ENCODE measurements around the gene KCNJ15.

KCNJ15 gene

DNA sequence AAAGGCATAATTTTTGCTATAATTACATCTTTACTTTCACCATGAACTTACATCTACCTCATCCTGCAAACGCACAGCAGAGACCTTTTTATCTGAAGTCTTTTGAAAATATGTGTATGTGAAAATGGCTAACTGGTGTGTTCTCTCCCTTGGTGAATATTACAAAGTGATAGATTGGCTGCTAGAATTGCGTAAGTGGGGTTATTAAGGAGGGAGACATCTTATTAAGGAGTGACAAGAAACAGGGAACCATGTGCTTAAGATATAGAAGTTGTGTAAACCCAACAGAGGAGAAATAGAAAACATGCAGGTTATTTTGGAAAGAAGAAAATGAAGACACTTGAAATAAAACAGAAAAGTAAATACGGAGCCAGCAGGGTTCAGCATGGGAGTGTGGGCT, 7.8 kb downstream of the KCNJ15 start:
- Histone ChIP-seq H3K27ac (peak overlapping the region in 2 of 21 experiments; percentile 24 to 52), H3K4me3 (no peak overlapping the region)

- peak overlapping the region in 4 of 21 experiments; percentile 6 to 87 (median 82) for H3K27ac ChIP-seq
These were observed 8.4 kb downstream of the KCNJ15 start for GRCh38 chr21:38265166-38265565.

DNA sequence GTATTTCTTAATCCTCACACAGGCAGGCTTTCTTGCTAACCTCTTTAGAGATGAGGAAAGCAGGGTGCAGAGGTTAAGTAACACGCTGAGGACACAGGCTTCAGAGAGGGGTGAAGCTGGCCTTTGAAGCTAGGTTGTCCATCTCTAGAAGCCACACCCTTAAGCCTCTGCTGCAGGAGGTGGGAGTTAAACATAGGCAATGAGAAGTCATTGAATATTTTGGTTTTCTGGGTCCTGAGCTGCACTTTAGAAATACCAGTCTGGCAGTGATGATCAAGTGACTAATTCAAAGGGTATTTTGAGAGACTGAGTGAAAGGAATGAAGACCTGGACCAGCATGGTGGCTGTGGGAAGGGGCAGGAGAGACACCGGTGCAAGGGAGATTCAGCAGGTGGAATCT, 9.9 kb downstream of the KCNJ15 start:
- H3K27ac ChIP-seq = peak overlapping the region in 15 of 21 experiments; percentile 29 to 87 (median 75)
- no peak overlapping the region for H3K4me3 ChIP-seq

More at GRCh38 chr21:38265166-38265565, 8.4 kb downstream of the KCNJ15 start:
- H3K4me3 ChIP-seq = no peak overlapping the region

- H3K27ac ChIP-seq = peak overlapping the region in 20 of 21 experiments; percentile 4 to 87 (median 72)
- H3K4me3 ChIP-seq = no peak overlapping the region
These were observed 10.5 kb downstream of the KCNJ15 start for GRCh38 chr21:38267136-38267755.

GRCh38 chr21:38267991-38268863, 11.4 kb downstream of the KCNJ15 start:
- no peak overlapping the region for H3K4me3 ChIP-seq
- H3K27ac ChIP-seq = peak overlapping the region in 20 of 21 experiments; percentile 49 to 87 (median 76)

GRCh38 chr21:38268864-38269575, 12.2 kb downstream of the KCNJ15 start:
- Histone ChIP-seq H3K4me3 (no peak overlapping the region), H3K27ac (peak overlapping the region in 20 of 21 experiments; percentile 43 to 87 (median 76))

- peak overlapping the region in 17 of 21 experiments; percentile 4 to 87 (median 74) for H3K27ac ChIP-seq
- no peak overlapping the region for H3K4me3 ChIP-seq
These were observed 12.8 kb downstream of the KCNJ15 start for GRCh38 chr21:38269576-38269936.

DNA sequence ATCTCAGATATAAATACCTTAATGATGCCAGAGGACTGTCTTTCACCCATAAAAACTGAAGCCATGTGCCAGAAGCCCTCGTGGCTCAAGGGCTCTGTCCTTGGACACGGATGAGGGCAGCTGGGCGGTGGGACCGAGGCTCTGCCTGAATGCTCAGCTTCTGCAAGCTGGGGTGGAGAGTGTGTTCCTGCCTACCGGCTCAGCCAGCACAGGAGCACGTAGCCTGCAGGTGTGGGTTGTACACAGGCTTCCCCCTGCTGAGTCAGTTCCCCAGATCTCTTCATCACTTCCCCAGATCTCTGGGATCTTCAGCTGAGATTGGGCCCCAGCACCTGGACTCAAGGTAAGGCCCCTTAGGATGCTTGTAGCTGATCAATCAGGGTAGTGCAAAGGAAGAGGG, 15.4 kb downstream of the KCNJ15 start:
- no peak overlapping the region for H3K4me3 ChIP-seq
- H3K27ac ChIP-seq = peak overlapping the region in 10 of 21 experiments; percentile 5 to 67 (median 32)

DNA sequence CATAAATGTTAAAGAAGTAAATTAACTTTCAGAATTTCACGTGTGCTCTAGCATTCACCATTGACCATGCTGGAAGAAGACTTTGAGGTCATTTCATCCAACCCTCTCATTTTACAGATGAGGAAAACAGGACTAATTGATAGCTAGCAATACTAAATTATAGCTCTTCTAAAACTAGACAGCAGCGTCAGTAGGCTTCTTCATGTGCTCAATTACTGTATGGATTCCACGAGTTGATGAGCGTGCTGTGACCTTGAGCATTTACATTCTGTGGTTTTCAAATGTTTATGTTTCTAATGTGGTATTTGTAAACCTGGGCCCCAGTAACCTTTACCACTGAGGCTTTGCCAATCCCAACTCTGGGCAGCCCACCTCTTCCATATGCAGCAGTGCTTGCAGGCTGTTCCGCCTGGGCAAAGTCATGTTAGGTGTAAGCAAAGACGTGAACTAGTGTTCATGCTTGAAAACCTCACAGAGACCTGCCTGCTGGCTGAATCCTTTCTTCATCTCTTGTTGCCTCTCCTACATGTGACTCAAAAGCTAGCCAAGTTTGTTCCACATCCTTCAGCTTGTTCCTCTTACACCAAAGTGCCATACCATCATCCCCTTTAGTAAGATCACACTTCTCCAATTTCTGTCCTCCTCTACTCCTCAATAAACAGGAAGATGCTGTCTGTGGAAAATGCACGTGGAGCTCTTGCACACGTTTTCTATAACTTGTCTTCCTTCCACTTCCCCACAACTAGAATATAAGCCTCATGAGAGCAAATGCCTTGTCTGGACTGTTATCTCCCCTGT, 17.2 kb downstream of the KCNJ15 start:
- Histone ChIP-seq H3K27ac (peak overlapping the region in 7 of 21 experiments; percentile 6 to 57 (median 43)), H3K4me3 (no peak overlapping the region)

- H3K4me3 ChIP-seq = no peak overlapping the region
- H3K27ac ChIP-seq = peak overlapping the region in 16 of 21 experiments; percentile 17 to 81 (median 64)
These were observed 20.8 kb downstream of the KCNJ15 start for GRCh38 chr21:38277501-38278131.

GRCh38 chr21:38280454-38280853, 23.7 kb downstream of the KCNJ15 start:
- Histone ChIP-seq H3K4me3 (no peak overlapping the region), H3K27ac (peak overlapping the region in 2 of 21 experiments; percentile 26 to 73)

- no peak overlapping the region for H3K4me3 ChIP-seq
- H3K27ac ChIP-seq = peak overlapping the region in 1 of 21 experiments; percentile 2
These were observed 24.1 kb downstream of the KCNJ15 start for GRCh38 chr21:38280867-38281266.

DNA sequence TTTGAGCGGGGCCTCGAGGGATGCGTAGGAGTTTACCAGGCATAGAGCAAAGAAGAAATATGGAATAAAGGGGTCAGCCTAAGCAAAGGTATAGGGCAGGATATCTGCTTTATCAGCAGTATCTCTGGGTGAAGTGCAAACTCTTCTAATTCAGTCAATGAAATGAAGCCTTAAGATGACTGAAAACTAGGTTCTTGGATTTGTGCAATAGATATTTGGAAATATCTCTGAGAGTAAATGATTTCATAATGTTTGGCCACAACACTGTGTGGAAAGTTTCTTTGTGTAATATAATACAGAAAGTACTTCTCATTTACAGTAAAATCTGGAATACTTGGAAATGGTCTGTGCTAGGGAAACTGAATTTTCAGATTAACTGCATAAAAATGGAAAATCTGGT, 26.1 kb downstream of the KCNJ15 start:
- H3K4me3 ChIP-seq = no peak overlapping the region
- H3K27ac ChIP-seq = peak overlapping the region in 18 of 21 experiments; percentile 2 to 82 (median 53)

DNA sequence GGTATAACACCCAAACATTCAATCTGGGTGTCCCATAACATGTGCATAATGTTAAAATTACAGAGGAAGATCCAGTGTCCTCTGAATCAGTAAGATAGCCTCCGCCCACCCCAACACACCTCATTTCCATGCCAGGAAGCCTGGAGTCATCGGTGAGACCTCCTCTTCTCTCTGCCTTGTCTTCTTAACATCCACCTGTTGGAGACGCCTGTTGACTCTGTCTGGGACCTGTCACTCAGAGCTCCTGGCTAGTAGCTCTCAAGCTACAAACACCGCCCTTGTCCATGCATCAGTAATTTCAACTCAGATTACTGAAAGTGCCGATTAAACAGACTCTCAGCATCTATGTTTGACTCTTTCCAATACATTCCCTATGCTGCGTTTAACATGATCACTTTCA, 27.4 kb downstream of the KCNJ15 start:
- H3K4me3 ChIP-seq = no peak overlapping the region
- peak overlapping the region in 10 of 21 experiments; percentile 20 to 71 (median 50) for H3K27ac ChIP-seq

DNA sequence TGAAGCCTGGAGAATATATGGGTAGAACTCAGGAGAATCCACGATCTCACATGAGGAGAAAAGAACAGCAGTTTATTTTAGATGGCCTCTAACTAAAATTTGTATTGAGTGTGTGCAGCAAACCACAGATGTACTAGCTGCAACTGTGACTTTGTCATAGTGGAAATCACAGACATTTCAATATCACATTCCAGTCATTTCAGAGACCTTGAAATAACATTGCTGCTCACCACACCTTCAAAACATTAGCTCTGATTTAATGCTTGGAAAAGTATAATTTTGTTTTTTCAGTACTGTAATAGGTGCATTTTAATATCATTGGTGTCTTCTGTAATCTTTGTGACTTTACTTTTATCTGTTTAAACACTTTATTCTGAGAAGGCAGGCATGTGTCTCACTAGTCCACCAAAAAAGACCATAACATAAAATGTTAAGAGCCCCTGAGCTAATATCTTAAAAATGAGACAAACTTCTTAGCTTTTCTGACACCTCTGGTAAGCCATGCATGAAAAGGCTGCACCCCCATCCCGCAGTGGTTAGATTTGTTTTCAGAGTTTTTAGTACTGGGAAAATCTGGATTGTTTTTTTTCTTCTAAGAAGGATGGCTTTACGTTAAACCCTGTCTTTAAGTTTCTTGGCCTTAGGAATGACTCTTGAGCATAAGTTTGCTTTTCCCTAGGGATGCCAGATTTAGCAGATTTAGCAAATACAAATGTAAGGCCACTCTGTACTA, 30.1 kb downstream of the KCNJ15 start:
- H3K27ac ChIP-seq = peak overlapping the region in 6 of 21 experiments; percentile 11 to 44 (median 26)
- H3K4me3 ChIP-seq = no peak overlapping the region

DNA sequence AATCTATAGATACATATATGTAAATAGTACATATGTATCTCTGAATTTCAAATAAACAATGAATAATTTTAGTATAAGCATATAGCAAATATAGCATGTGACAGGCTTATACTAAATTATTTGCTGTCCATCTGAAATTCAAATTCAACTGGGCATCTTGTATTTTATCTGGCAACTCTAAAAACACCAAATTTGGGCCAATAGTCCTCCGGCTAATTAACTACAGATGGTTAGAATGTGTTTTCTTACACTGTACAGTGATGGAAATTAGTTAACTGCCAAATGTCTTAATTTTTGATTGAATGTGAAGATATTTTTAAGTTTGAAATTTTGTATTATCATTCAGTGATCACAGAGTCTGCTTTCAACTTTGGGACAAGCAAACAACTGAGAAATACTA, 30.7 kb downstream of the KCNJ15 start:
- Histone ChIP-seq H3K4me3 (no peak overlapping the region), H3K27ac (peak overlapping the region in 3 of 21 experiments; percentile 11 to 33 (median 26))

DNA sequence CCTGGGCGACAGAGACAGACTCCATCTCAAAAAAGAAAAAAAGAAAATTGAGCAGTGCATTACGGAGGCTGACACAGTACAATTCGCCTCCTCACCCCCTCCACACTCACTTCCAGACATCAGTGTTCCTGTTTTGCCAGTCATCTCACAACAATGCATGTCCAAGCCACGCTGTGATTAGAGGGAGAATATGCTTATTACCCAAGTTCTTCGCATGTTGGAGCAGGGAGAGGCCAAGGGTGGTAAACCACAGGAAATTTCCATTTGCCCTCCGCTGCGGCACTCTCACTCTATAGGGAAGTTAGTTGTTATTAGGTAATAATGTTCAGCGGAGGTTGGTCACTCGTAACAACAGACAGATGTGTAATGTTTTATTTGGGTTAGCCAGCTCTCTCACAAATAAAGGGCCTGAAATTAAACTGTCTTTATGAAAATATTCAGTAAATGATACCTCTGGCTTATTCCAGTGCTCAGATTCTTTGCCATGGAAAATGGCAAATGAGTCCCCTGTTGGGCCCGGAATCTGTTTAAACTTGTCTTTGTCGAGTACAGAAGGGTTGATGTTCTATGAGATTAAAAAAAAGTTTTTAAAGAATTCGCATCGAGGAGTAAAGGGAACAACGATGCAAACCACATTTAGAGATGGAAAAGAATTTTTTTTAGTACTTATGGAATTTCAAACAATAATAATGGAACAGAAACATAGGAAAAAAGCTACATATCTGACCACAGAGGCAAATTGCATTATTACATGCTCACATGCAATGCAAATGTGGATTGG, 33.1 kb downstream of the KCNJ15 start:
- peak overlapping the region in 19 of 21 experiments; percentile 10 to 80 (median 58) for H3K27ac ChIP-seq
- no peak overlapping the region for H3K4me3 ChIP-seq
